Suppressor macrophage treated with lipopolysaccharide for 4 hours (primary cell): Measurements from ENCODE around the gene TNFSF4.

Experiments
- DNase-seq: peaks from one replicate; pipeline ENCODE4 v3.0.0-alpha.2; 2020

The TNFSF4 gene

GRCh38 chr1:173210283-173210682, 3.2 kb upstream of the TNFSF4 start:
- no peak for DNase-seq

GRCh38 chr1:173208868-173209267, 1.7 kb upstream of the TNFSF4 start:
- no peak for DNase-seq

DNA sequence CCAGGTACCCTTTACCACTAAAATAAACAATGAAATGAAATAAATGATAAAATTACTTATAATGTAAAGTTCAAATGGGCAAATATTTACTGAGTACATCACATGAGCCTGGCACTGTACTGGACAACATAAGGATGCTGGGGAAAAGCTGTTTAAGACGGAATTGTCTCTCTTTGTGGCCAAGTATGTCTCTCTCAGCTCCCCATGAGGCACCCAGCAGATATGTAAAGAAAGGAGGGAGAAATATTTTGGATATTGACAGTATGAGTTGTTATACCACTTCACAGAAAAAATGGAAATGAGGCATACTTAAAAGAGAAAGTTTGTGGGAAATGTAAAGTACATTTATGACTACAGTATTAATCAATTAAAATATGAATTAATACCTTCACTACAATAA, 1.0 kb upstream of the TNFSF4 start:
- DNase-seq = no peak

DNA sequence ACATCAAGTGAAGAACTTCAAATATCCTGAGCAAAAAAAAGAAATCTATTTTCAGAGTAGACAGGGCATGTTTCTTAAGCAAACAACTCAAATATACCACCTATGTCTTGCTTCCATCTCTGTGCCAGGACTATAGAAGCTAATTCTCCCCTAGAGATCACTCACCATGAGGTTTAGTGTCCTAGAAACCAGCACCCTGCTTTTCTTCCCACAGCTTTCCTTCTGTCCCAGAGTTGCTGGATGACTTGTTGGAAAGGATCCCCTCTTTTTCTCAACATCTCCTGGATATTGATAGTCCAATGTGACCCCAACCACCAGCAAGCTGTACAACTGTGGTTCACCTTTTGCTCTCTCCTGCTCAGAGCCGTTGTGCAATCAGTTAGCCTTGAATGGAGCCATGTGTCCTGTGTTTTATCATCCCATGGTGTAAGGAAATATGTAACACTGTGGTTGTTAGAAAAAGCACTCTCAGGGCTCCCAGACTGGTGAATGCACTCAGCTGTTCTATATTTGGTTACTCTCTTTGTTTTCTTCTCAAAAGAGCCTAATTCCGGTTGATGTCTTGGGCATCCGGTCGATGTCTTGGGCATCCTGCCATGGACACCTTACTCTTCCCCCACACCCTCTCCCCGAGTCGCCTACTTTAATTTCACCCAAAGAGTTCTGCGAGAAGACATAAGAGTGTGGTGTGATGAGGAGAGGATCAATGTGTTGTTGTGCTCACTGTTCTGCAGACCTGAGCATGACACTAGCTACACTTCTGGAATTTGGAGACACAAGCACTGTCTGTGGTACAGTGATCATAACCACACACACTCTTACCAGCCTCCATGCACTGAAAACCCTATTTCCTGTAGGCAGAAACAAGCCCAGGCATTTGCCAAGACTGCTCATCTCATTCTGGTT, 1.7 kb downstream of the TNFSF4 start:
- DNase-seq = no peak

DNA sequence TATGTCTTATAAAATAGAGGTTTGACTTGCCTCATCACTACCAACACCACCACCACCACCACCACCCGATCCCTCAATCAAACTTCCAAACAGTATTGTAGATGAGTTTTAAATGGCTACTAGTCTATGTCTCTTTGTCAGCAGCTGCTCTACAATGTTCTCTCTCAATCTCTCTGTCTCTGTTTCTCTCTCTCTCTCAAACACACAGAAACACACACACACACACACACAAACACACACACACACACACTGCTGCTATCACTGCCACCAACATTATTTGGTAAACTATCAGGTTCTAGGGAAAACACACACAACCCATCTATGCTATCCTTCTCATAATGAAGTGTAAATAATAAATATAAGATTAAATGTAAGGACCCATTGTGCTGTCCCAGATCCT, 2.4 kb downstream of the TNFSF4 start:
- DNase-seq = no peak

- peak; percentile 76 for DNase-seq
Measured at GRCh38 chr1:173202424-173203145, 4.5 kb downstream of the TNFSF4 start.

- peak; percentile 23 for DNase-seq
Measured at GRCh38 chr1:173201969-173202368, 5.2 kb downstream of the TNFSF4 start.

GRCh38 chr1:173195596-173196088, 11.5 kb downstream of the TNFSF4 start:
- no peak for DNase-seq

GRCh38 chr1:173193639-173194038, 13.5 kb downstream of the TNFSF4 start:
- DNase-seq = peak; percentile 92

- DNase-seq = peak; percentile 54
Measured at GRCh38 chr1:173191011-173191705, 16.0 kb downstream of the TNFSF4 start.

GRCh38 chr1:173190101-173190936, 16.8 kb downstream of the TNFSF4 start:
- peak; percentile 68 for DNase-seq

- DNase-seq = no peak
Measured at GRCh38 chr1:173187671-173188237, 19.4 kb downstream of the TNFSF4 start.

- DNase-seq = no peak
Measured at GRCh38 chr1:173181791-173182190, 25.3 kb downstream of the TNFSF4 start.

- DNase-seq = no peak
Measured at GRCh38 chr1:173176246-173176645, 30.9 kb downstream of the TNFSF4 start.

GRCh38 chr1:173175514-173176145, 31.5 kb downstream of the TNFSF4 start:
- no peak for DNase-seq

DNA sequence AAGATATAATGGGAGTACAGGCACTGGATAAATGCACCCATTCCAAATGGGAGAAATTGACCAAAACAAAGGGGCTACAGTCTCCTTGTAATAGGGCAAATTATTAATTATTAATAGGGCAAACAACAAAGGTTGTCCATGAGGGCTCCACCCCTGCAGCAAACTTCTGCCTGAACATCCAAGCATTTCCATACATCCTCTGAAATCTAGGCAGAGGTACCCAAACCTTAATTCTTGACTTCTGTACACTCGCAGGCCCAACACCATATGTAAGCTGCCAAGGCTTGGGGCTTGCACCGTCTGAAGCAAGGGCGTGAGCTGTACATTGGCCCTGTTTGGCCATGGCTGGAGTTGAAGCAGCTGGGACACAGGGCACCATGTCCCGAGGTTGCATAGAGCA, 33.7 kb downstream of the TNFSF4 start:
- DNase-seq = no peak

GRCh38 chr1:173171152-173171551, 36.0 kb downstream of the TNFSF4 start:
- no peak for DNase-seq

GRCh38 chr1:173168941-173169340, 38.2 kb downstream of the TNFSF4 start:
- no peak for DNase-seq

GRCh38 chr1:173164686-173165085, 42.4 kb downstream of the TNFSF4 start:
- DNase-seq = no peak

DNA sequence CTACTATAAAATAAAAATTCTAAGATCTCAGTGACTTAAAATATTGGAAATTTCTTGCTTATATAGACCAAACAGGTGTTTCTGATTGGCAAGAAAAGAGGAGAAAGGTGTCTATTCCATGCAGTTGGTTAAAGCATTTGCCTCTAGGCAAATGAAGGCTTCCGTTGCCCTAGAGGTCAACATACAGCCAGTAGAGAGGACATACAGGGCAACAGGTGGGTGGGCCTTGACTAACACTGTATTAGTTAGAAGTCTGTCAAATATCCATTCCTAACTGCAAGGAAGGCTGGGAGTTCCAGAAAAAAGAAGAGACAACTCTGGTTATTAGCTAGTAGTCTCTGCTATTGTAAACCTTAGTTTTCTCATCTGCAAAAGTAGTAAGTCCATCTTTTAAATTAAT, 43.0 kb downstream of the TNFSF4 start:
- DNase-seq = no peak

DNA sequence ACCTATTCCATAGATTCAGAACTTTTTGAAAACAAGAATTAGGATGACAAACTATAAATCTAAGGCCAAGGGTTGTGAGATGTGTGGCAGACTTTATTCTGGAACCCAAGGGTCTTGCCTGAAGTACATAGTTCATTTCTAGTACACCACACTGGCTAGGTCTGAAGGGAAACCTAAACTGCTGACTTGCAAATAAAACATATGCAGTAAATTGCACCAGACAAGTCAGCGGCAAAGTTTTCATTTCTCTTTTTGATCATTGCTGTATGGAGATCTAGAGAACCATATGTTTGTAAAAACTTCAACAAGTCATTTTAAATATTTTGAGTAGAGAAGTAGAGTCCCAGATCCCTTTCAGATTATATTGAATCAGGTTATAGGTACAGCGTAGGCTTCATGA, 43.9 kb downstream of the TNFSF4 start:
- DNase-seq = no peak

DNA sequence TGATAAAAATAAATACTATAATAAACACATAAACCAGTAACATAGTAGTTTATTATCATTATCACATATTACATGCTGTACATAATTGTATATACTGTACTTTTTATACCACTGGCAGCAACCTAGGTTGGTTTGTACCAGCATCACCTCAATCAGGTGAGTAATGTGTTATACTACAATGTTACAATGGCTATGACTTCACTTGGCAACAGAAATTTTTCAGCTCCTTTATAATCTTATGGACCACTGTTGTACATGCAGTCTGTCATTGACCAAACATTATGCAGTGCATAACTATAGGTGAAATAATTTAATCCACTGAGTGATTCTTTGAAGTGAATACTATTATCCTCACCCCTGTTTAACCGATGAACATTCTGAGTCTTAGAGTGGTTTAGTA, 44.5 kb downstream of the TNFSF4 start:
- no peak for DNase-seq
